ENCODE results near the gene ZNF300.
"Not testable (repeated sequence)": the region's sequence is repeated elsewhere in the genome, so short reads cannot be mapped to it uniquely, and the experiment has no call there.

ZNF300 gene

DNA sequence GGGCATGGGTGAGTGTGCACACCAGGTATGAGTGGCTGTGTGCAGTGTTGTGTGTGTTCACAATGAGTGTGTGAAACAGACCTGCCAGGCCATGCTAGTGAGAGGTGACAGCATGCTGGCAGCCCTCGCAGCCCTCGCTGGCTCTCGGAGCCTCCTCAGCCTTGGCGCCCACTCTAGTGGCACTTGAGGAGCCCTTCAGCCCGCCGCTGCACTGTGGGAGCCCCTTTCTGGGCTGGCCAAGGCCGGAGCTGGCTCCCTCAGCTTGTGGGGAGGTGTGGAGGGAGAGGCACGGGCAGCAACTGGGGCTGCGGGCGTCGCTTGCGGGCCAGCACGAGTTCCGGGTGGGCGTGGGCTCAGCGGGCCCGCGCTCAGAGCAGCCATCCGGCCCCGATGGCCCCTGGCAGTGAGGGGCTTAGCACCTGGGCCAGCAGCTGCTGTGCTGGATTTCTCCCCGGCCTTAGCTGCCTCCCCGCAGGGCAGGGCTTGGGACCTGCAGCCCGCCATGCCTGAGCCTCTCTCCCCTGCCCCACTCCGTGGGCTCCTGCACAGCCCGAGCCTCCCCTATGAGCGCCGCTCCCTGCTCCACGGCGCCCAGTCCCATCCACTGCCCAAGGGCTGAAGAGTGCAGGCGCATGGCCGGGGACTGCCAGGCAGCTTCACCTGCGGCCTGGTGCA is 59.5 kb downstream of the ZNF300 start:
- FAIRE-seq = not testable (repeated sequence)
